SK-N-MC (cell line): Measurements from ENCODE around the gene BRCA2.
A peak's percentile ranks its signal among the peaks of the same experiment; 100 is the strongest.

Experiments
- DNase-seq: peaks from one replicate; pipeline ENCODE4 v3.0.0-alpha.2; 2011; ENCODE audit warnings: low read depth, low spot score
- H3K27ac ChIP-seq: fragments of 200-600 bp; sonication (generic); 2 replicates; pipeline ENCODE4 v1.5.1; 2016; ENCODE audit warnings: mixed run types
- H3K36me3 ChIP-seq: fragments of 200-600 bp; sonication (generic); 2 replicates; pipeline ENCODE4 v1.6.1; 2017; ENCODE audit warnings: antibody characterized with exemption, low read length, mixed read lengths; ENCODE audit not compliant: insufficient read depth
- H3K4me3 ChIP-seq: fragments of 200-600 bp; sonication (generic); 2 replicates; pipeline ENCODE4 v1.5.1; 2016
- H3K9ac ChIP-seq: fragments of 200-600 bp; sonication (generic); 2 replicates; pipeline ENCODE4 v1.8.0; 2017; ENCODE audit warnings: mixed run types, mixed read lengths; ENCODE audit not compliant: insufficient read length
- H3K9me3 ChIP-seq: fragments of 200-600 bp; sonication (generic); 2 replicates; pipeline ENCODE4 v1.6.1; 2017; ENCODE audit warnings: low read depth, mild to moderate bottlenecking, antibody characterized with exemption, low read length, moderate library complexity, mixed read lengths
- EZH2 ChIP-seq: fragments of 200-600 bp; sonication (generic); IDR thresholded peaks from one replicate; pipeline ENCODE4 v1.6.1; 2017; ENCODE audit warnings: antibody characterized with exemption
- FOXP2 ChIP-seq: optimal IDR thresholded peaks from 2 replicates; pipeline ENCODE3; 2011; ENCODE audit warnings: mild to moderate bottlenecking, moderate library complexity; ENCODE audit not compliant: insufficient read depth; ENCODE audit errors: extremely low read length, control extremely low read depth
- POLR2AphosphoS5 ChIP-seq: IDR thresholded peaks from 2 replicates; pipeline ENCODE4 v1.6.1; 2012; ENCODE audit warnings: mild to moderate bottlenecking, low read depth, low read length, borderline replicate concordance

BRCA2 gene

GRCh38 chr13:32305646-32306045 is 9.7 kb upstream of the BRCA2 start:
- no peak overlapping the region for H3K27ac ChIP-seq
- no peak overlapping the region for H3K4me3 ChIP-seq
- H3K9ac ChIP-seq: no peak overlapping the region
- no peaks in the 10 kb centered on the region for H3K36me3 ChIP-seq
- TF ChIP-seq POLR2AphosphoS5 (no peak), EZH2 (no peak), FOXP2 (no peak)
- H3K9me3 ChIP-seq: no peaks in the 10 kb centered on the region
- DNase-seq: no peak

GRCh38 chr13:32309312-32310133 is 5.8 kb upstream of the BRCA2 start:
- no peak overlapping the region for H3K27ac ChIP-seq
- H3K9me3 ChIP-seq: no peaks in the 10 kb centered on the region
- H3K36me3 ChIP-seq: no peaks in the 10 kb centered on the region
- no peak for DNase-seq
- H3K4me3 ChIP-seq: no peak overlapping the region
- no peak for TF ChIP-seq EZH2
- no peak for TF ChIP-seq FOXP2
- no peak for TF ChIP-seq POLR2AphosphoS5
- H3K9ac ChIP-seq: no peak overlapping the region

- TF ChIP-seq POLR2AphosphoS5: no peak
- TF ChIP-seq EZH2: no peak
- no peak for TF ChIP-seq FOXP2
- Histone ChIP-seq H3K27ac (no peak overlapping the region), H3K36me3 (no peaks in the 10 kb centered on the region), H3K4me3 (no peak overlapping the region), H3K9me3 (no peaks in the 10 kb centered on the region), H3K9ac (no peak overlapping the region)
- DNase-seq: no peak
Observed at GRCh38 chr13:32310134-32310706, 5.1 kb upstream of the BRCA2 start.

GRCh38 chr13:32311188-32311897 is 4.0 kb upstream of the BRCA2 start:
- DNase-seq: no peak
- Histone ChIP-seq H3K36me3 (no peaks in the 10 kb centered on the region), H3K4me3 (no peak overlapping the region), H3K9ac (no peak overlapping the region), H3K27ac (no peak overlapping the region), H3K9me3 (no peaks in the 10 kb centered on the region)
- TF ChIP-seq FOXP2 (no peak), POLR2AphosphoS5 (no peak), EZH2 (no peak)

GRCh38 chr13:32314271-32315237 is 754 bp upstream of the BRCA2 start:
- H3K9me3 ChIP-seq: no peaks in the 10 kb centered on the region
- no peak for TF ChIP-seq EZH2
- no peak for TF ChIP-seq FOXP2
- TF ChIP-seq POLR2AphosphoS5: no peak
- no peak for DNase-seq
- peak overlapping the region; percentile 97 for H3K9ac ChIP-seq
- H3K36me3 ChIP-seq: peaks cover 18% of the 10 kb centered on the region
- H3K4me3 ChIP-seq: peak overlapping the region; percentile 93
- peak overlapping the region; percentile 93 for H3K27ac ChIP-seq

GRCh38 chr13:32316028-32316339 is 676 bp downstream of the BRCA2 start:
- Histone ChIP-seq H3K9me3 (no peaks in the 10 kb centered on the region), H3K36me3 (peaks cover 32% of the 10 kb centered on the region), H3K27ac (peak overlapping the region; percentile 93), H3K4me3 (peak overlapping the region; percentile 93), H3K9ac (peak overlapping the region; percentile 97)
- DNase-seq: no peak
- TF ChIP-seq EZH2: no peak
- TF ChIP-seq FOXP2: no peak
- TF ChIP-seq POLR2AphosphoS5: no peak

- H3K36me3 ChIP-seq: peaks cover 37% of the 10 kb centered on the region
- DNase-seq: no peak
- TF ChIP-seq EZH2 (no peak), POLR2AphosphoS5 (no peak), FOXP2 (no peak)
- H3K9ac ChIP-seq: peak overlapping the region; percentile 97
- no peaks in the 10 kb centered on the region for H3K9me3 ChIP-seq
- peak overlapping the region; percentile 93 for H3K27ac ChIP-seq
- peak overlapping the region; percentile 93 for H3K4me3 ChIP-seq
Observed at GRCh38 chr13:32316501-32316900, 1.2 kb downstream of the BRCA2 start.
